Measurements from ENCODE around the gene PCA3.
"Not testable (repeated sequence)": the region's sequence is repeated elsewhere in the genome, so short reads cannot be mapped to it uniquely, and the experiment has no call there.

The PCA3 gene

GRCh38 chr9:76764138-76764537 lies at the start of gene PCA3:
Gene PCA3 (plus strand): TSS chr9:76764438.
- DNase-seq, result no peak

GRCh38 chr9:76716085-76716672 lies 48.1 kb upstream of the PCA3 start:
- no peak for DNase-seq

- no peak for DNase-seq
Measured at GRCh38 chr9:76717176-76717575, 47.1 kb upstream of the PCA3 start.

- no peak for DNase-seq
Measured at GRCh38 chr9:76717613-76718012, 46.6 kb upstream of the PCA3 start.

GRCh38 chr9:76718166-76718565 lies 46.1 kb upstream of the PCA3 start:
- no peak for DNase-seq

GRCh38 chr9:76720245-76720644 lies 44.0 kb upstream of the PCA3 start:
- no peak for DNase-seq

- no peak for DNase-seq
Measured at GRCh38 chr9:76725011-76725546, 39.2 kb upstream of the PCA3 start.

- DNase-seq, result no peak
Measured at GRCh38 chr9:76725885-76726284, 38.4 kb upstream of the PCA3 start.

- no peak for DNase-seq
Measured at GRCh38 chr9:76729116-76729515, 35.1 kb upstream of the PCA3 start.

GRCh38 chr9:76729980-76730737 lies 34.1 kb upstream of the PCA3 start:
- peak; percentile 53 for DNase-seq

GRCh38 chr9:76730801-76731200 lies 33.4 kb upstream of the PCA3 start:
- no peak for DNase-seq

GRCh38 chr9:76732341-76732958 lies 31.8 kb upstream of the PCA3 start:
- no peak for DNase-seq

- DNase-seq, result no peak
Measured at GRCh38 chr9:76733096-76733495, 31.1 kb upstream of the PCA3 start.

GRCh38 chr9:76734716-76735115 lies 29.5 kb upstream of the PCA3 start:
- no peak for DNase-seq

GRCh38 chr9:76737154-76737902 lies 26.9 kb upstream of the PCA3 start:
- no peak for DNase-seq

- no peak for DNase-seq
Measured at GRCh38 chr9:76738402-76738801, 25.8 kb upstream of the PCA3 start.

- no peak for DNase-seq
Measured at GRCh38 chr9:76741524-76741923, 22.7 kb upstream of the PCA3 start.

GRCh38 chr9:76742890-76743289 lies 21.3 kb upstream of the PCA3 start:
- not testable (repeated sequence) for DNase-seq

- no peak for DNase-seq
Measured at GRCh38 chr9:76743931-76744330, 20.3 kb upstream of the PCA3 start.

- no peak for DNase-seq
Measured at GRCh38 chr9:76744336-76744735, 19.9 kb upstream of the PCA3 start.

GRCh38 chr9:76751001-76751400 lies 13.2 kb upstream of the PCA3 start:
- DNase-seq, result no peak

GRCh38 chr9:76756268-76756640 lies 8.0 kb upstream of the PCA3 start:
- no peak for DNase-seq

GRCh38 chr9:76756941-76757673 lies 7.1 kb upstream of the PCA3 start:
- DNase-seq, result peak; percentile 89

Data from NCI-H1436 treated with DMSO at 0.1 percent for 48 hours (cell line).